RCC 7860 (cell line): Measurements from ENCODE around the gene ZNRF3.
A peak's percentile ranks its signal among the peaks of the same experiment; 100 is the strongest.

Experiments
- DNase-seq: peaks from one replicate; pipeline ENCODE4 v3.0.0-alpha.2; 2015; ENCODE audit warnings: low spot score
- FAIRE-seq: peaks from 2 replicates; lab custom pipeline; 2012; peaks lifted over from hg19 to GRCh38; lab: Jason Lieb, UNC

The ZNRF3 gene

GRCh38 chr22:29054251-29054767 lies 170.9 kb downstream of the ZNRF3 start:
- DNase-seq (no peak), FAIRE-seq (no peak)

- no peak for FAIRE-seq
- no peak for DNase-seq
Observed at GRCh38 chr22:29055192-29055830, 171.9 kb downstream of the ZNRF3 start.

GRCh38 chr22:29056472-29056871 lies 173.1 kb downstream of the ZNRF3 start:
- FAIRE-seq: no peak
- DNase-seq: no peak

GRCh38 chr22:29060251-29060869 lies 177.0 kb downstream of the ZNRF3 start:
- FAIRE-seq (no peak), DNase-seq (no peak)

- FAIRE-seq (no peak), DNase-seq (no peak)
Observed at GRCh38 chr22:29060931-29061330, 177.6 kb downstream of the ZNRF3 start.

- DNase-seq: no peak
- no peak for FAIRE-seq
Observed at GRCh38 chr22:29061773-29062172, 178.4 kb downstream of the ZNRF3 start, which contains the start of gene C22orf31. Gene C22orf31 (minus strand): TSS chr22:29061831. CDS start chr22:29061792, 39 bp downstream.

- FAIRE-seq (no peak), DNase-seq (no peak)
Observed at GRCh38 chr22:29062286-29062821, 179.0 kb downstream of the ZNRF3 start.

DNA sequence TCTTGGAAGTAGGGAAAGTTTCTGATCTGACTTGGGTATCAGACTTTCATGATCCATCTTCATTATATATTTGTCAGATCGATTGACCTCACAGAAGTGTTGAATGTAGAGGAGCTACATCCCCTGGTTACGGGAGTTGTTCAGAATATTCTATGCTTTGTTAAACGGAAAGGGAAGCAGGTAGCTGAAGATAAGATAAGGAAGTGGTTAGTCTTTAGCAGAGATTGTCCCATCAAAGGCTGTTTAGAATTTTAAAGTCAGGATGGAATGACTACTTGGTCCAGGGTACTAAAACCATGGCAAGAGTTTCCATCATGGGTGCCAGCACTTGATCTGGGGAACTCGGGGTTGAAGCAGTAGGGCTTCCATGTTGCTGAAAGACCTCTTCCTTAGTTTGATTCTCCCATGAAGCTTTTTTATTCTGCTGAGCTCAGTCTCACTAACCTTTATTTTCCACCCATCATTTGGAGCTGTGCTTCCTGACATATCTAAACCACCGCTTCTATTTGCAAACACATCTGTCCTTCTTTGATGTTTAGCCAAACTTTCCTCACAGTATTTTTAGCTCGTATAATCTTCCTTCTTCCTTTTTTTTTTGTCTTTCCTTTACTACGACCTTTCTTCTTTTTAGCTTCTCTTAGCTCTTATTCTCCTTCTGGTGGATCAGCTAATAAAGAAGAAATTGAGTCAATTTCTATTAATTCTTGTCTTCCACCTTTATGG lies 182.3 kb downstream of the ZNRF3 start:
- FAIRE-seq (no peak), DNase-seq (no peak)

DNA sequence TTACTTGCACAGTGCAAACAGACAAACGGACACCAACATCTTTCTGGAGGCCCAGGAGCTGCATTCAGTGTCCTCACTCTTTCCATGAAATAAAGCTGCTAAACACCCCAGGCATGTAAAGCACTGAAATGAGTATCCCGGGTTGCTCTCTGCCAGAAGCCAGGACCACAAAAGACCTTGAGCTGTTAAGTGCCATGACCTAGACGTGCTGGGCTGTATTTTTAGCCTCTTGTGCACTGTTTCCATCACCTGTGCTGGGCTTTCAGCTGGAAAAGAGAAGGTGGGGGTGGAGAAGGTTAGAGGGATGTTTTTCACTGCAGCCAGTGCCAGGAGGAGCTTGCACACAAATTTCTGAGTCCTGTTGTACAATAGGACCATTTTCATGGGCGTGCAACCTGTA lies 186.1 kb downstream of the ZNRF3 start:
- FAIRE-seq: no peak

DNA sequence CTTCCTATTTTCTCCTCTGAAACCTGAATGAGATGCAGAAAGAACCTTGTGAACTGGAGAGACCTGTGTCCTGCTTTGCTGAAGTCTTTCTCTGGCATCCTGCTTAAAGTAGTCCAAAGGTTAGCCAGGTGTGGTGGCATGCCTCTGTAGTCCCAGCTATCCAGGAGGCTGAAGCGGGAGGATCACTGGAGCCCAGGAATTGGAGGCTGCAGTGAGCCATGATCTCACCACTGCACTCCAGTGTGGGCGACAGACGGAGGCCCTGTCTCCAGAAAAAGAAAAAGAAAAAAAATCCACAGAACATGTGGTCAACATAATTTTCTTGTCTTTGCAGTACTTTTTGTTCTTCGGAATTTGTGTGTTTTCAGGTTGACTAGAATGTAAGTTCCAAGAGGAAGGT lies 187.1 kb downstream of the ZNRF3 start:
- no peak for DNase-seq
- FAIRE-seq: no peak

More for the DNA sequence above, 186.1 kb downstream of the ZNRF3 start:
- no peak for DNase-seq

GRCh38 chr22:29071261-29072045 lies 188.1 kb downstream of the ZNRF3 start:
- FAIRE-seq (no peak), DNase-seq (no peak)

DNA sequence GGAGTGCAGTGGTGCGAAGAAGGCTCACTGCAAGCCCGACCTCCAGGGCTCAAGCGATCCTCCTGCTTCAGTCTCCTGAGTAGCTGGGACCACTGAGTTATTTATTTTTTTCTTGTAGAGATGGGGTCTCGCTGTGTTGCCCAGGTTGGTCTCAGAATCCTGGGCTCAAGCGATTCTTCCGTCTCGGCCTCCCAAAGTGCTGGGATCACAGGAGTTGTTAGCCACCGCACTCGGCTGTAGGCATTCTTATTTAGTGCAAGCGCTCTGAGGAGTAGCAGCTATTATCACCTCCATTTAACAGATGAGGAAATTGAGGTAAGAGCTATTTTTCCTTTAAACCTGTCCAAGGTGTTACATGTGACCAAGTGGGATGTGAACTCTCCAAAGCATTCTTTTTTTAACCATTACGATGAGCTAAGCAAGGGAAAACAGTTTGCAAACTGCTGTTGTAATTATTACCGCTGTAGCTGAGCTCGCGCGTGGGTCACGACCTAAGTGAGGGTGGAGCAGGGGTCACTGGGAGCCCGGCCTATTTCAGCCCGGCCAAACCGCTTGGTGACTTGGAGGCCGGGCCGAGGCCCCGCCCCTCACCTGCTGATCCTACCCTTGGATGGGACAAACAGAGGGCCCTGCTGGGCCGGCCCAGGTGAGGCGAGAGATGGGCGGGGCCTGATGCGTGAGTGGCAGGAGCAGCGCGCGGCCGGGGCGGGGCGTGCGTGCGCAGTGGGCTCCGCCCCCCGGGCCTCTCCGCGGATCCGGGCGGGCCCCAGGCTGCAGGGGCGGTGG lies 189.0 kb downstream of the ZNRF3 start:
- FAIRE-seq (no peak), DNase-seq (peak; percentile 40)

DNA sequence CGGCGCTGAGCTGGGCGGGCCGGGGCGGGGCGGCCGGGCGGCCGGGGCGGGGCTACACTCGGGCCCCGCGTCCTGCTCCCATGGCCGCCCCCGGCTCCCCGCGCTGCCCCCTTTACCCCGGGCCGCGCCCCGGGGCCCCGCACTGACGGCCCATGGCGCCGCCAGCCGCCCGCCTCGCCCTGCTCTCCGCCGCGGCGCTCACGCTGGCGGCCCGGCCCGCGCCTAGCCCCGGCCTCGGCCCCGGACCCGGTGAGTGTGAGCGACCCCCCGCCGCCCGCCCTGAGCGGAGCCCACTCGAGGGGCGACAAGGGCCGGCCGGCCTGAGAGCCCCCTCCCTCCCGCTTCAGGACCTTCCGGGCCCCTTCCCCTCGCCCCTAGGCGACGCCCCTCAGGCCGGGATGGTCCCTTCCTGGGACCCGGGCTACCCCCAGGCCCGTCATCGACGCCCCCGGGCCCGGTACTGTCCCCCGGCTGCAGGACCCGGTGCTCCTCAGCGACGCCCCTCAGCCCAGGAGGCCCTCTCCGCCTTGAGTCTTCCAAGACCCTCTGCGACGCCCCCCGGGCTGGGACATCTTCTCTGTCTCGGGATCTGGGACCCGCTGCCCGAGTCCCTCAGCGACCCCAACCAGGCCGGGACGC lies 189.7 kb downstream of the ZNRF3 start, which contains the start of gene KREMEN1:
TSS of gene KREMEN1 (plus strand) at position 57 of the 639 bp plus-strand sequence. CDS start at position 153, 96 bp downstream.
- FAIRE-seq: no peak
- no peak for DNase-seq

- no peak for FAIRE-seq
Observed at GRCh38 chr22:29073618-29074275, 190.4 kb downstream of the ZNRF3 start.

DNA sequence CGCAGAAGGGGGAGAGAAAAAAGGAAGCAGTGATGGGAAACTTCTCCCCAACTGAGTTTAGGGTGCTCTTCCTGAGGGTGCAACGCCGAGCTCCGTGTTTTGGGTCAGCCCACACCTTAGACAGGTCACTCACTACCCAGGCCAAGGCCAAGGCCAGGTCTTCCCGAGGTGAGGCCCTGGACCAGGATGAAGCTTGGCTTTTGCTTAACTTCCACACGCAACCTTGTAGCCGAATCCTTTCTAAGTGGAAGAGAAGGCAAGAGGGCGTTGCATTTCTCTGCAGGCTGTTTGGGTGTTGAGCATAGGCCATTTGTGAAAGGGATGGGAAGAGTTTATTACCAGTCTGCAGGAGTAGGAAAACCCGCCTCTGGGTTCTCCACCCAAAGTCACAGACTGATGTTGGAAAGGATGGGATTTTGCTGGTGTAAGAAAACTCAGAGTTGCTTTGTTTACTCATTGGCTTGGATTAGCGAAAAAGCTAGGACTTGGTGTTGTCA lies 191.0 kb downstream of the ZNRF3 start:
- FAIRE-seq: no peak
- DNase-seq: no peak

More at GRCh38 chr22:29073618-29074275, 190.4 kb downstream of the ZNRF3 start:
- no peak for DNase-seq

DNA sequence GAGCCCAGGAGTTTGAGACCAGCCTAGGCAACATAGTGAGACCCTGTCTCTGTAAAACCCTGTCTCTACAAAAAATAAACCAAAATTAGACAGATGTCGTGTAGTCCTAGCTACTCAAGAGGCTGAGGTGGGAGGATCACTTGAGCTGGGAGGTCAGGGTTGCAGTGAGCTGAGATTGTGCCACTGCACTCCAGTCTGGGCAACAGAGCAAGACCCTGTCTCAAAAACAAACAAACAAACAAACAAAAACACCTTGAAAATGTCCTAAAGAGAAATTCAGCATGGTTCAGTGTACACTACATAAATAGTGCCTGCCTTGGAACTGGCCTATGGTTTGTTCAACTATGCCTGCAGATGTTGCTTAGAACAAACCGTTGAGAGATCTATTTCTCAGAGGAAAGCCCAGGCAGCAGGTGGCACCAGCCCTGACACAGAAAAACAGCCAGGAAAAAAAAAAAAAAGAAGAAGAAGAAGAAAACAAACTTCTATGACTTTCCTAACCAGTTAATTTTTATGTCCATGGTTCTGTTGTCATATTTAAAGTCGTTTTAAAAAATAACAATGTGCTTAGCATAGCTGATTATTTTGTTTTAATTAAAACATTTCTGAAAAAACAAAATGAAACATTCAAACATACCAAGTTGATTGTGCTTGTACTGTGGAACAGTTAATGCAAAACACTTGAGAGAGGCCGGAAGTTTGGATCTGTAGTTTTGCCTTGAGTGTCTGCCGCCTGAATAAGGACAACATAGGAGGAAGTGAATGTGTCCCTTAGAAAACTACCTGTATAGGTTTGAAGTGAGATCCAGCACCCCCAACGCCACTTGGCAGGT lies 194.9 kb downstream of the ZNRF3 start:
- FAIRE-seq (no peak), DNase-seq (no peak)

GRCh38 chr22:29078869-29079207 lies 195.5 kb downstream of the ZNRF3 start:
- FAIRE-seq: no peak
- no peak for DNase-seq
